Measurements from ENCODE around the gene TLE6. TPM values are rescaled to one million over a fixed set of nuclear protein-coding genes. Genes with fewer than 3 reads are reported as not detected.

The TLE6 gene
- polyA plus RNA-seq, 2 of the 4 experiments (the other 2 are of a cell fraction), result 3.1 to 4.2 TPM

DNA sequence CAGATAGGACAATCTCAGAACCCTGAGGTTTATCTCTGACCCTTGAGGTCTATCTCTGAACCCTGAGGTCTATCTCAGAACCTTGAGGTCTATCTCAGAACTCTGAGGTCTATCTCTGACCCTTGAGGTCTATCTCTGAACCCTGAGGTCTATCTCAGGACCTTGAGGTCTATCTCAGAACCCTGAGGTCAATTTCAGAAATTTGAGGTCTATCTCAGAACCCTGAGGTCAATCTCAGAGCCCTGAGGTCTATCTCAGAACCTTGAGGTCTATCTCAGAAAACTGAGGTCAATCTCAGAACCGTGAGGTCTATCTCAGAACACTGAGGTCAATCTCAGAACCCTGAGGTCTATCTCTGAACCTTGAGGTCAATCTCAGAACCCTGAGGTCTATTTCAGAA is 49.4 kb downstream of the TLE6 start:
- Histone ChIP-seq H3K4me2 (no peak overlapping the region), H3K4me1 (no peaks in the 10 kb centered on the region; the same call in 2 of the 3 replicates), H3K27ac (no peak overlapping the region), H3K4me3 (no peak overlapping the region), H3K9me3 (no peaks in the 10 kb centered on the region)
- CTCF ChIA-PET, result interaction anchor here (0.9 kb wide), 1 partner anchor 9 kb away, joined by 3 read pairs; no protein-coding TSS in a partner anchor
- FAIRE-seq (no peak), ATAC-seq (no peak), DNase-seq (ENCODE audit: low read depth in 1 of 2, low spot score in 1 of 2) (no peak)
- POLR2A ChIA-PET, result no interaction called here
- 100% methylated on average over 1 of the region's 1 CpG for WGBS (ENCODE audit: missing lambda C conversion rate)
- TF ChIP-seq HDAC2 (IDR thresholded peaks at IDR 0.05) (no peak), GATA3 (IDR thresholded peaks at IDR 0.05; ENCODE audit: borderline replicate concordance) (no peak), KDM1A (IDR thresholded peaks at IDR 0.05; ENCODE audit: low read depth) (no peak), CHD2 (IDR thresholded peaks at IDR 0.05; ENCODE audit: low read length, partially characterized antibody) (no peak), CHD4 (IDR thresholded peaks at IDR 0.05; ENCODE audit: borderline replicate concordance) (no peak), MAFK (IDR thresholded peaks at IDR 0.05; ENCODE audit: partially characterized antibody) (no peak), RFX5 (IDR thresholded peaks at IDR 0.05) (no peak), ZFP36 (IDR thresholded peaks at IDR 0.05; ENCODE audit: borderline replicate concordance, partially characterized antibody) (no peak)

DNA sequence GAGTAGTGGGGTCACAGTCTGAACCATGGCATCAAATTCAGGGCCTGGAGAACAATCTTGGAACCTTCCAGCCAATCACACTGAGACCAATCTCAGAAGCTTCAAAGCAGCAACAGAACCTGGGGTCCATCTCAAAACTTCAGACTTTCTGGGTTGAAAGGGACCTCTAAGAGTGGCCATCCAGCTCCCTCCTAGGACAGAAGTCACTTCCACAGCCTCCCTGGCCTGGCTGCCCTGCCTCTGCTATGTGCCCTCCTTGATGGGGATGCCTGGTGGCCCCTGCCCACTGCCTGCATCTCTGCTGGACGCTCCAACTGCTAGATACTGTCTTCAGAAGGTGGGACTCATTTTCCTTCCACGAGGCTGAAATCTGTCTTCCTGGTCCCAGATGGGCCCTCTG is 49.9 kb downstream of the TLE6 start:
- DNase-seq (ENCODE audit: low read depth in 1 of 2, low spot score in 1 of 2), result no peak
- ATAC-seq, result no peak
- no peaks in the 10 kb centered on the region for H3K9me3 ChIP-seq
- TF ChIP-seq, protein P1, sequence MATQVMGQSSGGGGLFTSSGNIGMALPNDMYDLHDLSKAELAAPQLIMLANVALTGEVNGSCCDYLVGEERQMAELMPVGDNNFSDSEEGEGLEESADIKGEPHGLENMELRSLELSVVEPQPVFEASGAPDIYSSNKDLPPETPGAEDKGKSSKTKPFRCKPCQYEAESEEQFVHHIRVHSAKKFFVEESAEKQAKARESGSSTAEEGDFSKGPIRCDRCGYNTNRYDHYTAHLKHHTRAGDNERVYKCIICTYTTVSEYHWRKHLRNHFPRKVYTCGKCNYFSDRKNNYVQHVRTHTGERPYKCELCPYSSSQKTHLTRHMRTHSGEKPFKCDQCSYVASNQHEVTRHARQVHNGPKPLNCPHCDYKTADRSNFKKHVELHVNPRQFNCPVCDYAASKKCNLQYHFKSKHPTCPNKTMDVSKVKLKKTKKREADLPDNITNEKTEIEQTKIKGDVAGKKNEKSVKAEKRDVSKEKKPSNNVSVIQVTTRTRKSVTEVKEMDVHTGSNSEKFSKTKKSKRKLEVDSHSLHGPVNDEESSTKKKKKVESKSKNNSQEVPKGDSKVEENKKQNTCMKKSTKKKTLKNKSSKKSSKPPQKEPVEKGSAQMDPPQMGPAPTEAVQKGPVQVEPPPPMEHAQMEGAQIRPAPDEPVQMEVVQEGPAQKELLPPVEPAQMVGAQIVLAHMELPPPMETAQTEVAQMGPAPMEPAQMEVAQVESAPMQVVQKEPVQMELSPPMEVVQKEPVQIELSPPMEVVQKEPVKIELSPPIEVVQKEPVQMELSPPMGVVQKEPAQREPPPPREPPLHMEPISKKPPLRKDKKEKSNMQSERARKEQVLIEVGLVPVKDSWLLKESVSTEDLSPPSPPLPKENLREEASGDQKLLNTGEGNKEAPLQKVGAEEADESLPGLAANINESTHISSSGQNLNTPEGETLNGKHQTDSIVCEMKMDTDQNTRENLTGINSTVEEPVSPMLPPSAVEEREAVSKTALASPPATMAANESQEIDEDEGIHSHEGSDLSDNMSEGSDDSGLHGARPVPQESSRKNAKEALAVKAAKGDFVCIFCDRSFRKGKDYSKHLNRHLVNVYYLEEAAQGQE (IDR thresholded peaks at IDR 0.05), result no peak
- TF ChIP-seq HOXB5 (CRISPR knock-in tag; IDR thresholded peaks at IDR 0.05), result no peak
- TF ChIP-seq HEYL (CRISPR knock-in tag; IDR thresholded peaks at IDR 0.05), result no peak
- no peak for TF ChIP-seq HDAC2 (IDR thresholded peaks at IDR 0.05)
- TF ChIP-seq, protein P2, sequence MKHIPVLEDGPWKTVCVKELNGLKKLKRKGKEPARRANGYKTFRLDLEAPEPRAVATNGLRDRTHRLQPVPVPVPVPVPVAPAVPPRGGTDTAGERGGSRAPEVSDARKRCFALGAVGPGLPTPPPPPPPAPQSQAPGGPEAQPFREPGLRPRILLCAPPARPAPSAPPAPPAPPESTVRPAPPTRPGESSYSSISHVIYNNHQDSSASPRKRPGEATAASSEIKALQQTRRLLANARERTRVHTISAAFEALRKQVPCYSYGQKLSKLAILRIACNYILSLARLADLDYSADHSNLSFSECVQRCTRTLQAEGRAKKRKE (CRISPR knock-in tag; IDR thresholded peaks at IDR 0.05; ENCODE audit: low read depth), result no peak
- no peak for TF ChIP-seq RAD21 (conservative IDR thresholded peaks at IDR 0.05 in 1 of 2, IDR thresholded peaks at IDR 0.05 in 1 of 2)
- TF ChIP-seq TFCP2L1 (CRISPR knock-in tag; IDR thresholded peaks at IDR 0.05), result no peak
- TF ChIP-seq NFE2L2 (conservative IDR thresholded peaks at IDR 0.05; ENCODE audit: low read length), result no peak
- TF ChIP-seq CHD2 (IDR thresholded peaks at IDR 0.05; ENCODE audit: low read length, partially characterized antibody), result no peak
- TF ChIP-seq KDM1A (IDR thresholded peaks at IDR 0.05; ENCODE audit: low read depth), result no peak
- TF ChIP-seq, protein P3, sequence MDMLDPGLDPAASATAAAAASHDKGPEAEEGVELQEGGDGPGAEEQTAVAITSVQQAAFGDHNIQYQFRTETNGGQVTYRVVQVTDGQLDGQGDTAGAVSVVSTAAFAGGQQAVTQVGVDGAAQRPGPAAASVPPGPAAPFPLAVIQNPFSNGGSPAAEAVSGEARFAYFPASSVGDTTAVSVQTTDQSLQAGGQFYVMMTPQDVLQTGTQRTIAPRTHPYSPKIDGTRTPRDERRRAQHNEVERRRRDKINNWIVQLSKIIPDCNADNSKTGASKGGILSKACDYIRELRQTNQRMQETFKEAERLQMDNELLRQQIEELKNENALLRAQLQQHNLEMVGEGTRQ (IDR thresholded peaks at IDR 0.05), result no peak
- TF ChIP-seq EHMT2 (IDR thresholded peaks at IDR 0.05; ENCODE audit: low read depth), result no peak
- no peak for TF ChIP-seq CHD4 (IDR thresholded peaks at IDR 0.05; ENCODE audit: borderline replicate concordance)
- no peak for TF ChIP-seq EHF (CRISPR knock-in tag; IDR thresholded peaks at IDR 0.05)
- TF ChIP-seq EP300 (IDR thresholded peaks at IDR 0.05), result no peak
- TF ChIP-seq MYC (IDR thresholded peaks at IDR 0.05; ENCODE audit: borderline replicate concordance, low read length), result no peak
- TF ChIP-seq, protein P4, sequence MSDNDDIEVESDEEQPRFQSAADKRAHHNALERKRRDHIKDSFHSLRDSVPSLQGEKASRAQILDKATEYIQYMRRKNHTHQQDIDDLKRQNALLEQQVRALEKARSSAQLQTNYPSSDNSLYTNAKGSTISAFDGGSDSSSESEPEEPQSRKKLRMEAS (IDR thresholded peaks at IDR 0.05), result no peak
- TF ChIP-seq FOSB (CRISPR knock-in tag; IDR thresholded peaks at IDR 0.05), result no peak
- no peak for TF ChIP-seq HOXB13 (CRISPR knock-in tag; IDR thresholded peaks at IDR 0.05; ENCODE audit: low read depth)
- TF ChIP-seq, protein P5, sequence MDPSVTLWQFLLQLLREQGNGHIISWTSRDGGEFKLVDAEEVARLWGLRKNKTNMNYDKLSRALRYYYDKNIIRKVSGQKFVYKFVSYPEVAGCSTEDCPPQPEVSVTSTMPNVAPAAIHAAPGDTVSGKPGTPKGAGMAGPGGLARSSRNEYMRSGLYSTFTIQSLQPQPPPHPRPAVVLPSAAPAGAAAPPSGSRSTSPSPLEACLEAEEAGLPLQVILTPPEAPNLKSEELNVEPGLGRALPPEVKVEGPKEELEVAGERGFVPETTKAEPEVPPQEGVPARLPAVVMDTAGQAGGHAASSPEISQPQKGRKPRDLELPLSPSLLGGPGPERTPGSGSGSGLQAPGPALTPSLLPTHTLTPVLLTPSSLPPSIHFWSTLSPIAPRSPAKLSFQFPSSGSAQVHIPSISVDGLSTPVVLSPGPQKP (IDR thresholded peaks at IDR 0.05; ENCODE audit: low read depth, low read length), result no peak
- H3K27ac ChIP-seq, result no peak overlapping the region
- H3K4me2 ChIP-seq, result no peak overlapping the region
- ChIA-PET CTCF (interaction anchor here (0.9 kb wide), 1 partner anchor 9 kb away, joined by 3 read pairs; no protein-coding TSS in a partner anchor), POLR2A (no interaction called here)
- no peak overlapping the region for H3K4me3 ChIP-seq
- FAIRE-seq, result no peak
- 100% methylated on average over 1 of the region's 2 CpGs for WGBS (ENCODE audit: missing lambda C conversion rate)
- no peaks in the 10 kb centered on the region; the same call in 2 of the 3 replicates for H3K4me1 ChIP-seq
